ENCODE measurements around the gene PTPRM. TPM values are rescaled to one million over a fixed set of nuclear protein-coding genes. Genes with fewer than 3 reads are reported as not detected.

PTPRM gene
- total RNA-seq, 1 experiment from 2014 or later = not detected

DNA sequence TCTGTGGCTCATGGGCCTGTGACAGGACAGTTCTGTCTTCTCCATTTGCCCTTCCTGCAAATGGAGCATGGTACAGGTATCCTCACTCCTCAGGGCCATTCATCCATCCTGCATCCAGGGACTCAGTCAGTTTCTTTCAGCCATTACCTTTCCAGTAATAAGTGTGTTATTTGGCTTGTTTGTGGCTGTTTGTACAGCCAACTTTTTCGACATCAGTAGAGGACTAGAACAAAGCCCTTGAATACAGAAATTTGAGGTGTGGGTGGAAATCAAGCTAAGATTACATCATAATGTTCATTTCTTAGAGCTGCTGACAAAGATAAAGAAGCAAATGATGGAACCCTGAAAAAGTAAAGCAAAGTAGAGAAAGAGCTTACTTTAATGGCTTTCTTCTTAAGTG lies 290.4 kb downstream of the PTPRM start:
- H3K36me3 ChIP-seq (ENCODE audit: insufficient read depth, low read length, poor library complexity, severe bottlenecking) = no peaks in the 10 kb centered on the region
- no TSS peak for BruUV-seq (replicated peaks)
- H3K4me1 ChIP-seq (ENCODE audit: insufficient read depth, low read length, poor library complexity, severe bottlenecking) = no peaks in the 10 kb centered on the region
- ChIA-PET CTCF (no interaction called here), POLR2A (ENCODE audit: low non-redundant PET) (no interaction called here)
- intact Hi-C loops (cut with micrococcal nuclease; ENCODE audit: unreplicated experiment) = no loop called here
- DNase-seq (ENCODE audit: low spot score) = no peak
- H3K27ac ChIP-seq (ENCODE audit: low read depth, low read length, poor library complexity, severe bottlenecking) = no peak overlapping the region
- H3K27me3 ChIP-seq (replicated peaks; ENCODE audit: insufficient read depth, low read depth, low read length, poor library complexity) = no peaks in the 10 kb centered on the region
- peaks cover 9% of the 10 kb centered on the region for H3K9me3 ChIP-seq (ENCODE audit: low read depth, low read length, poor library complexity, severe bottlenecking)
- no peak for TF ChIP-seq EZH2 (IDR thresholded peaks at IDR 0.05; ENCODE audit: borderline replicate concordance, low read depth, low read length, poor library complexity, severe bottlenecking)
- H3K4me3 ChIP-seq (ENCODE audit: low read depth, low read length, poor library complexity, severe bottlenecking) = no peak overlapping the region

DNA sequence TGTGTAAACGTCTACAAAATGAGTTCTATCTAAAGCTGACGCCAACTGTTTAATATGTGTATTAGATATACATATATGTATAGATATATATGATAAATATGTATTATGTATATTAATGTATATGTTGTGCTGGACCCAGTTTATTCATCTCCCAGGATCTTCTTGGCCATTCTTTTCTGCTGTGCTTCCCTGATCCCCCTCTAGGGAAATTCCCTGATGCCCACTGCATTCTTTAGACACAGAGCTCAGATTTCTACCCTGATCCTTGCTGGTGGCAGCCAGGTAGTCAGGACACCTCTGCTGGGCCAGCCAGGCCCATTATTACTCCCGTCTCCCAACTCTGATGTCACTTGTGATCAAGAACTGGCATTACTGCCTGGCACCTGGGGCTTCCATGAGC lies 292.0 kb downstream of the PTPRM start:
- TF ChIP-seq, protein P1, sequence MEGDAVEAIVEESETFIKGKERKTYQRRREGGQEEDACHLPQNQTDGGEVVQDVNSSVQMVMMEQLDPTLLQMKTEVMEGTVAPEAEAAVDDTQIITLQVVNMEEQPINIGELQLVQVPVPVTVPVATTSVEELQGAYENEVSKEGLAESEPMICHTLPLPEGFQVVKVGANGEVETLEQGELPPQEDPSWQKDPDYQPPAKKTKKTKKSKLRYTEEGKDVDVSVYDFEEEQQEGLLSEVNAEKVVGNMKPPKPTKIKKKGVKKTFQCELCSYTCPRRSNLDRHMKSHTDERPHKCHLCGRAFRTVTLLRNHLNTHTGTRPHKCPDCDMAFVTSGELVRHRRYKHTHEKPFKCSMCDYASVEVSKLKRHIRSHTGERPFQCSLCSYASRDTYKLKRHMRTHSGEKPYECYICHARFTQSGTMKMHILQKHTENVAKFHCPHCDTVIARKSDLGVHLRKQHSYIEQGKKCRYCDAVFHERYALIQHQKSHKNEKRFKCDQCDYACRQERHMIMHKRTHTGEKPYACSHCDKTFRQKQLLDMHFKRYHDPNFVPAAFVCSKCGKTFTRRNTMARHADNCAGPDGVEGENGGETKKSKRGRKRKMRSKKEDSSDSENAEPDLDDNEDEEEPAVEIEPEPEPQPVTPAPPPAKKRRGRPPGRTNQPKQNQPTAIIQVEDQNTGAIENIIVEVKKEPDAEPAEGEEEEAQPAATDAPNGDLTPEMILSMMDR (conservative IDR thresholded peaks at IDR 0.05; ENCODE audit: low read depth, low read length) = no peak
- TF ChIP-seq EZH2 (IDR thresholded peaks at IDR 0.05; ENCODE audit: borderline replicate concordance, low read depth, low read length, poor library complexity, severe bottlenecking) = no peak
- Histone ChIP-seq H3K9me3 (ENCODE audit: low read depth, low read length, poor library complexity, severe bottlenecking) (peaks cover 9% of the 10 kb centered on the region), H3K4me1 (ENCODE audit: insufficient read depth, low read length, poor library complexity, severe bottlenecking) (no peaks in the 10 kb centered on the region), H3K27me3 (replicated peaks; ENCODE audit: insufficient read depth, low read depth, low read length, poor library complexity) (no peaks in the 10 kb centered on the region), H3K4me3 (ENCODE audit: low read depth, low read length, poor library complexity, severe bottlenecking) (no peak overlapping the region), H3K36me3 (ENCODE audit: insufficient read depth, low read length, poor library complexity, severe bottlenecking) (no peaks in the 10 kb centered on the region), H3K27ac (ENCODE audit: low read depth, low read length, poor library complexity, severe bottlenecking) (no peak overlapping the region)
- ChIA-PET CTCF (no interaction called here), POLR2A (ENCODE audit: low non-redundant PET) (no interaction called here)
- no TSS peak for BruUV-seq (replicated peaks)
- DNase-seq (ENCODE audit: low spot score) = no peak
- intact Hi-C loops (cut with micrococcal nuclease; ENCODE audit: unreplicated experiment) = no loop called here

DNA sequence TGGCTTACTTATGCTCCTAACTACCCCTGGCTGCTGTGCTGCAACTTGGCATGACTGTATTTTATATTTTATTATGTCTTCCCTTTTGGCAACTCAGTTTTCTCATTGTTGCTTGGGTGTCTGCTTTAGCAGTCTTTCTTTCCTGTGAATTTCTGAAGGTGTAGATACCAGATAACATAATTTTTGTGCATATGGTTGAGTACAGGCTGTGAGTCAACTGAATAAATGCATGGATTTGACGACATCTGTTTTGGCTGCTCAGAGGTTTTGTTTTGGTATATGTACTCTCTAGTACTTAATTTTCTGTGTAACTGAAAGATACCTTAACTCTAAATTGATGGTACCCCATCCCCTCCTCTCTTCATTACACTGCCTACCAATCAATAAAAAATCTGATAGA lies 303.1 kb downstream of the PTPRM start:
- H3K36me3 ChIP-seq (ENCODE audit: insufficient read depth, low read length, poor library complexity, severe bottlenecking) = no peaks in the 10 kb centered on the region
- H3K9me3 ChIP-seq (ENCODE audit: low read depth, low read length, poor library complexity, severe bottlenecking) = peaks cover 13% of the 10 kb centered on the region
- no peaks in the 10 kb centered on the region for H3K27me3 ChIP-seq (replicated peaks; ENCODE audit: insufficient read depth, low read depth, low read length, poor library complexity)
- no peak for DNase-seq (ENCODE audit: low spot score)
- no peaks in the 10 kb centered on the region for H3K4me1 ChIP-seq (ENCODE audit: insufficient read depth, low read length, poor library complexity, severe bottlenecking)
- H3K4me3 ChIP-seq (ENCODE audit: low read depth, low read length, poor library complexity, severe bottlenecking) = no peak overlapping the region
- intact Hi-C loops (cut with micrococcal nuclease; ENCODE audit: unreplicated experiment) = no loop called here
- ChIA-PET CTCF (no interaction called here), POLR2A (ENCODE audit: low non-redundant PET) (no interaction called here)
- TF ChIP-seq, protein P1 (conservative IDR thresholded peaks at IDR 0.05; ENCODE audit: low read depth, low read length) = no peak
- TF ChIP-seq EZH2 (IDR thresholded peaks at IDR 0.05; ENCODE audit: borderline replicate concordance, low read depth, low read length, poor library complexity, severe bottlenecking) = no peak
- no TSS peak for BruUV-seq (replicated peaks)
- no peak overlapping the region for H3K27ac ChIP-seq (ENCODE audit: low read depth, low read length, poor library complexity, severe bottlenecking)

DNA sequence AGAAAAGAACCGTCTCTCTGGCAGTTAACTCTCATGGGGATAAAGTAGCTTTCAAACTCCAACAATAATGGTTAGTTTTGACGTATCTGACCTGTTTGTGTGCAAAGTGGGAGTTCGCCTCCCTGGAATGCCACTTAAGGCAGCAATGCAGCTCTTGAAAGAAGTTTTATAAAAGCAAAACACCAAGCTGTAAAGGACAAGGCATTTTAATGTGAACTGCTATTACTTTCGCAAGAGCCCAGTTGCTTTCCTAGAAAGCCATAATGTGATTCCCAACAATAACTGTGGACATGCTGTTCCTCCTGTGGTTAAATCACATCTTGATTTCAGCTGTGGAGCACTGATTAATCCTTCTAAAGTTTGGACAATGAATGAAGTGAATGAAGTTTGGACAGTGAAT lies 303.7 kb downstream of the PTPRM start:
- H3K27me3 ChIP-seq (replicated peaks; ENCODE audit: insufficient read depth, low read depth, low read length, poor library complexity) = no peaks in the 10 kb centered on the region
- no peak overlapping the region for H3K27ac ChIP-seq (ENCODE audit: low read depth, low read length, poor library complexity, severe bottlenecking)
- H3K36me3 ChIP-seq (ENCODE audit: insufficient read depth, low read length, poor library complexity, severe bottlenecking) = no peaks in the 10 kb centered on the region
- TF ChIP-seq EZH2 (IDR thresholded peaks at IDR 0.05; ENCODE audit: borderline replicate concordance, low read depth, low read length, poor library complexity, severe bottlenecking) = no peak
- TF ChIP-seq, protein P1 (conservative IDR thresholded peaks at IDR 0.05; ENCODE audit: low read depth, low read length) = no peak
- H3K4me1 ChIP-seq (ENCODE audit: insufficient read depth, low read length, poor library complexity, severe bottlenecking) = no peaks in the 10 kb centered on the region
- no peak for DNase-seq (ENCODE audit: low spot score)
- H3K4me3 ChIP-seq (ENCODE audit: low read depth, low read length, poor library complexity, severe bottlenecking) = no peak overlapping the region
- ChIA-PET POLR2A (ENCODE audit: low non-redundant PET) (no interaction called here), CTCF (no interaction called here)
- H3K9me3 ChIP-seq (ENCODE audit: low read depth, low read length, poor library complexity, severe bottlenecking) = peaks cover 16% of the 10 kb centered on the region
- no TSS peak for BruUV-seq (replicated peaks)
- intact Hi-C loops (cut with micrococcal nuclease; ENCODE audit: unreplicated experiment) = no loop called here
